ENCODE data around the gene CEP192. TPM values are rescaled to one million over a fixed set of nuclear protein-coding genes. Genes with fewer than 3 reads are reported as not detected.

The CEP192 gene
- total RNA-seq, 1 donor from 2014 or later = 17.9 TPM

- H3K27ac ChIP-seq = no peak overlapping the region
- TF ChIP-seq POLR2AphosphoS5 (IDR thresholded peaks at IDR 0.05; ENCODE audit: insufficient read depth in 1 of 2, low read depth in 1 of 2) (no peak), CTCF (IDR thresholded peaks at IDR 0.05) (no peak), POLR2A (IDR thresholded peaks at IDR 0.05) (no peak)
- no peaks in the 10 kb centered on the region for H3K36me3 ChIP-seq
- no peaks in the 10 kb centered on the region for H3K9me3 ChIP-seq
- H3K27me3 ChIP-seq = no peaks in the 10 kb centered on the region
- intact Hi-C loops (cut with DNase I) = no loop called here
- H3K4me3 ChIP-seq = no peak overlapping the region
- DNase-seq (ENCODE audit: extremely low spot score in 2 of 2) = no peak
- H3K4me1 ChIP-seq = no peaks in the 10 kb centered on the region
Observed at GRCh38 chr18:13165636-13166423, 174.7 kb downstream of the CEP192 start.

- no peaks in the 10 kb centered on the region for H3K4me1 ChIP-seq
- H3K27ac ChIP-seq = no peak overlapping the region
- DNase-seq (ENCODE audit: extremely low spot score in 2 of 2) = no peak
- H3K36me3 ChIP-seq = no peaks in the 10 kb centered on the region
- TF ChIP-seq CTCF (IDR thresholded peaks at IDR 0.05) (no peak), POLR2AphosphoS5 (IDR thresholded peaks at IDR 0.05; ENCODE audit: insufficient read depth in 1 of 2, low read depth in 1 of 2) (no peak), POLR2A (IDR thresholded peaks at IDR 0.05) (no peak)
- no peak overlapping the region for H3K4me3 ChIP-seq
- H3K27me3 ChIP-seq = no peaks in the 10 kb centered on the region
- no peaks in the 10 kb centered on the region for H3K9me3 ChIP-seq
- intact Hi-C loops (cut with DNase I) = no loop called here
Observed at GRCh38 chr18:13173578-13174145, 182.5 kb downstream of the CEP192 start.

Other genes starting within 250 kb of the CEP192 start
- gene PTPN2, start 107.1 kb upstream of the CEP192 start, total RNA-seq = 32.9 TPM
- 28.0 TPM for gene SEH1L, start 43.4 kb upstream of the CEP192 start, total RNA-seq
- 24.3 TPM for gene LDLRAD4, start 227.4 kb downstream of the CEP192 start, total RNA-seq

All from vagina (tissue), 2 donors.